Fibroblast of lung (primary cell): ENCODE measurements around the gene SCN1A. TPM values are rescaled to one million over a fixed set of nuclear protein-coding genes. Genes with fewer than 3 reads are reported as not detected.

Experiments
- DNase-seq, 2 donors: peaks; one replicate each; pipeline versions ENCODE4 v3.0.0 to v3.0.0-alpha.2; 2010; ENCODE audit warnings: low read depth in 2 of 2
- H2AFZ ChIP-seq: 2 replicates; pipeline ENCODE4 v1.5.1; 2012; ENCODE audit warnings: low read length, control low read depth, inconsistent platforms
- H3K27ac ChIP-seq: 2 replicates; pipeline ENCODE4 v1.5.1; 2011; ENCODE audit warnings: low read length, control low read depth; ENCODE audit not compliant: insufficient read depth
- H3K27me3 ChIP-seq: 2 replicates; pipeline ENCODE4 v1.5.1; 2011; ENCODE audit warnings: mild to moderate bottlenecking, low read length; ENCODE audit not compliant: control insufficient read depth, insufficient read depth
- H3K36me3 ChIP-seq: 2 replicates; pipeline ENCODE4 v1.5.1; 2011; ENCODE audit warnings: low read length; ENCODE audit not compliant: control insufficient read depth, insufficient read depth
- H3K4me1 ChIP-seq: 2 replicates; pipeline ENCODE4 v1.5.1; 2011; ENCODE audit warnings: low read length; ENCODE audit not compliant: control insufficient read depth, insufficient read depth; ENCODE audit errors: extremely low read depth
- H3K4me2 ChIP-seq: 2 replicates; pipeline ENCODE4 v1.5.1; 2011; ENCODE audit warnings: low read length, control low read depth; ENCODE audit not compliant: insufficient read depth; ENCODE audit errors: extremely low read depth
- H3K4me3 ChIP-seq, 4 experiments: fragments of 200-600 bp in 1 of 4; sonication (generic) in 1 of 4; replicated peaks in 1 of 4; 2 replicates each; pipeline ENCODE4 v1.5.1; 2011 to 2016; ENCODE audit warnings: low read length in 4 of 4, low read depth in 3 of 4, mild to moderate bottlenecking in 3 of 4, control low read depth in 2 of 4, inconsistent platforms in 1 of 4, mixed read lengths in 1 of 4; ENCODE audit not compliant: insufficient read depth in 1 of 4; ENCODE audit errors: control extremely low read depth in 1 of 4
- H3K79me2 ChIP-seq: 2 replicates; pipeline ENCODE4 v1.5.1; 2012; ENCODE audit warnings: mild to moderate bottlenecking, low read length, inconsistent platforms; ENCODE audit not compliant: control insufficient read depth, insufficient read depth
- H3K9ac ChIP-seq: 2 replicates; pipeline ENCODE4 v1.5.1; 2011; ENCODE audit warnings: mild to moderate bottlenecking, low read length, control low read depth; ENCODE audit not compliant: insufficient read depth
- H3K9me3 ChIP-seq: 2 replicates; pipeline ENCODE4 v1.5.1; 2012; ENCODE audit warnings: low read depth, low read length; ENCODE audit not compliant: control insufficient read depth, insufficient read depth
- H4K20me1 ChIP-seq: 2 replicates; pipeline ENCODE4 v1.5.1; 2011; ENCODE audit warnings: low read length; ENCODE audit not compliant: control insufficient read depth, insufficient read depth; ENCODE audit errors: extremely low read depth
- EZH2 ChIP-seq: IDR thresholded peaks from 2 replicates; pipeline ENCODE4 v1.5.1; 2012; ENCODE audit warnings: low read length, control low read depth, mild to moderate bottlenecking; ENCODE audit errors: missing control alignments
- polyA plus RNA-seq, 2 donors: library from polyadenylated mRNA; depleted of rRNA in 1 of 2; stranded (reverse) in 1 of 2; unstranded in 1 of 2; fragments of >200 nt; gene quantifications; 2 replicates each; pipeline ENCODE4 v1.2.1, GENCODE V29; 2011 to 2012; ENCODE audit warnings: missing spikeins in 1 of 2
- total RNA-seq: library from RNA; depleted of rRNA; stranded (reverse); fragments of >200 nt; gene quantifications from 2 replicates; pipeline ENCODE4 v1.2.1, GENCODE V29; 2014
- TF ChIP-seq, protein P1 (sequence below), 2 donors: IDR thresholded peaks in 1 of 2; conservative IDR thresholded peaks in 1 of 2; 1 replicate in 1 of 2; 2 replicates in 1 of 2; pipeline ENCODE4 v1.5.1; 2011 to 2012; ENCODE audit warnings: low read length in 2 of 2, control low read depth in 1 of 2, inconsistent platforms in 1 of 2, low read depth in 1 of 2, mild to moderate bottlenecking in 1 of 2

SCN1A gene
- total and polyA plus RNA-seq, 2 donors (not counting 1 experiment from before 2014, with no cell fraction given) = 0.05 to 0.50 TPM

DNA sequence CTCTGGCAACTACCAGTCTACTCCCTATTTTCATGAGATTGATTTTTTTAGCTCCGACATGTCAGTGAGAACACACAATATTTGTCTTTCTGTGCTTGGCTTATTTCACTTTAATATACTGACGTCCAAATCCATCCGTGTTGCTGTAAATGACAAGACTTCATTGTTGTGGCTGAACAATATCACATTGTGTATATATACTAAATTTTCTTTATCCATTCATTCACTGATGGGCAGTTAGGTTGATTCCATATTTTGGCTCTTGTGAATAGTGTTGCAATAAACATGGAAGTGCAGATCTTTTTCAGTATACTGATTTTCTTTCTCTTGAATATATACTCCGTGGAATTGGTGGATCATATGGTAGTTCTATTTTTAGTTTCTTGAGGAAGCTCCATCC, 168.4 kb downstream of the SCN1A start:
- Histone ChIP-seq H3K4me2 (no peak overlapping the region), H3K9me3 (no peaks in the 10 kb centered on the region), H4K20me1 (no peaks in the 10 kb centered on the region), H3K27ac (no peak overlapping the region), H3K9ac (no peak overlapping the region), H3K4me3 (no peak overlapping the region), H3K4me1 (no peaks in the 10 kb centered on the region), H2AFZ (no peak overlapping the region), H3K27me3 (no peaks in the 10 kb centered on the region), H3K79me2 (no peaks in the 10 kb centered on the region), H3K36me3 (no peaks in the 10 kb centered on the region)
- DNase-seq = no peak
- TF ChIP-seq EZH2 = no peak
- TF ChIP-seq, protein P1, sequence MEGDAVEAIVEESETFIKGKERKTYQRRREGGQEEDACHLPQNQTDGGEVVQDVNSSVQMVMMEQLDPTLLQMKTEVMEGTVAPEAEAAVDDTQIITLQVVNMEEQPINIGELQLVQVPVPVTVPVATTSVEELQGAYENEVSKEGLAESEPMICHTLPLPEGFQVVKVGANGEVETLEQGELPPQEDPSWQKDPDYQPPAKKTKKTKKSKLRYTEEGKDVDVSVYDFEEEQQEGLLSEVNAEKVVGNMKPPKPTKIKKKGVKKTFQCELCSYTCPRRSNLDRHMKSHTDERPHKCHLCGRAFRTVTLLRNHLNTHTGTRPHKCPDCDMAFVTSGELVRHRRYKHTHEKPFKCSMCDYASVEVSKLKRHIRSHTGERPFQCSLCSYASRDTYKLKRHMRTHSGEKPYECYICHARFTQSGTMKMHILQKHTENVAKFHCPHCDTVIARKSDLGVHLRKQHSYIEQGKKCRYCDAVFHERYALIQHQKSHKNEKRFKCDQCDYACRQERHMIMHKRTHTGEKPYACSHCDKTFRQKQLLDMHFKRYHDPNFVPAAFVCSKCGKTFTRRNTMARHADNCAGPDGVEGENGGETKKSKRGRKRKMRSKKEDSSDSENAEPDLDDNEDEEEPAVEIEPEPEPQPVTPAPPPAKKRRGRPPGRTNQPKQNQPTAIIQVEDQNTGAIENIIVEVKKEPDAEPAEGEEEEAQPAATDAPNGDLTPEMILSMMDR (conservative IDR thresholded peaks at IDR 0.05 in 1 of 2, IDR thresholded peaks at IDR 0.05 in 1 of 2; ENCODE audit: low read depth in 1 of 2, low read length in 2 of 2) = no peak

DNA sequence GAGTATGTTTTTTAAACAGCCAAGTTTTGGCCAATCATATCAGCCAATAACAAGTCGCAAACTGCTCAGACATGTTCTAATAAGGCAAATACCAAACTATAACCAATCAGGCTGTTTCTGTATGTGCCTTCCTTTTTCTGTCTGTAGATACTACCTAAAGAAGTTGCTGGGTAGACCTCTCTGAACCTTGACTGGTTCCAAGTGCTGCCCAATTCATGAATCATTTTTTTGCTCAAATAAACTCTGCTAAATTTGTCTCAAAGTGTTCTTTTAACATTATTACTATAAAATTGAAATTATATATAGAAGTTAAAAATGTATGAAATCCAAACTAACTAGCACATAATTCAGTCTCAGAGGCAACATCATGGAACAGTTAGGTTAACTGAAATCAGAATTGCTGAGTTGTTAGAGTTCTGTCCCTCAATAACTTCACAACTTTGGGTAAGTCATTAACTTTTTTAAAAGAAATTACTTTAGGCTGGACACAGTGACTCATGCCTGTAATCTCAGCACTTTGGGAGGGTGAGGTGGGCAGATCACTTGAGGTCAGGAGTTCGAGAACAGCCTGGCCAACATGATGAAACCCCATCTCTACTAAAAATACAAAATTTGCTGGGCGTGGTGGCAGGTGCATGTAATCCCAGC, 169.4 kb downstream of the SCN1A start:
- Histone ChIP-seq H3K36me3 (no peaks in the 10 kb centered on the region), H3K4me2 (no peak overlapping the region), H2AFZ (no peak overlapping the region), H3K27ac (no peak overlapping the region), H3K79me2 (no peaks in the 10 kb centered on the region), H3K27me3 (no peaks in the 10 kb centered on the region), H3K4me3 (no peak overlapping the region), H3K4me1 (no peaks in the 10 kb centered on the region), H4K20me1 (no peaks in the 10 kb centered on the region), H3K9me3 (no peaks in the 10 kb centered on the region), H3K9ac (no peak overlapping the region)
- TF ChIP-seq EZH2 = no peak
- TF ChIP-seq, protein P1 (conservative IDR thresholded peaks at IDR 0.05 in 1 of 2, IDR thresholded peaks at IDR 0.05 in 1 of 2; ENCODE audit: low read depth in 1 of 2, low read length in 2 of 2) = no peak
- DNase-seq = no peak

DNA sequence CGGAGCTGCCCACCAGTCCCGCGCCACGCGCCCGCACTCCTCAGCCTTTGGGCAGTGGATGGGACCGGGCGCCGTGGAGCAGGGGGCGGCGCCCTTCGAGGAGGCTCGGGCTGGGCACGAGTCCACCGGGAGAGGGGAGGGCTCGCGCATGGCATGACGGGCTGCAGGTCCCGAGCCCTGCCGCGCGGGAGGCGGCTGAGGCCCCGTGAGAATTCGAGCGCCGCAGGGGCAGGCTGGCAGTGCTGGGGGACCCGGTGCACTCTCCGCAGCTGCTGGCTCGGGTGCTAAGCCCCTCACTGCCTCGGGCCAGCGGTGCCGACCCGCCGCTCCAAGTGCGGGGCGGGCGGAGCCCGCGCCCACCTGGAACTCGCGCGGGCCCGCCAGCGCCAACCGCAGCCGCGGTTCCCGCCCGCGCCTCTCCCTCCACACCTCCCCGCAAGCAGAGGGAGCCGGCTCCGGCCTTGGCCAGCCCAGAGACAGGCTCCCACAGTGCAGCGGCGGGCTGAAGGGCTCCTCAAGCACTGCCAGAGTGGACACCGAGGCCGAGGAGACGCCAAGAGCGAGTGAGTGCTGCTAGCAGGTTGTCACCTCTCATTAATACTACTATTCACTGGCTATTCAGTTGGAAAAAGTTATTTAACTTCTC, 170.7 kb downstream of the SCN1A start:
- Histone ChIP-seq H3K27me3 (no peaks in the 10 kb centered on the region), H3K4me1 (no peaks in the 10 kb centered on the region)

More for the DNA sequence above, 170.7 kb downstream of the SCN1A start:
- Histone ChIP-seq H3K9me3 (no peaks in the 10 kb centered on the region), H3K27ac (no peak overlapping the region), H3K9ac (no peak overlapping the region), H4K20me1 (no peaks in the 10 kb centered on the region), H3K4me2 (no peak overlapping the region), H3K4me3 (no peak overlapping the region), H2AFZ (no peak overlapping the region), H3K79me2 (peaks cover 10% of the 10 kb centered on the region), H3K36me3 (no peaks in the 10 kb centered on the region)
- no peak for DNase-seq
- no peak for TF ChIP-seq EZH2
- TF ChIP-seq, protein P1 (conservative IDR thresholded peaks at IDR 0.05 in 1 of 2, IDR thresholded peaks at IDR 0.05 in 1 of 2; ENCODE audit: low read depth in 1 of 2, low read length in 2 of 2) = no peak
